HG03442 (cell line): Measurements from ENCODE around the gene ZNF428.
A peak's percentile ranks its signal among the peaks of the same experiment; 100 is the strongest.
"Not testable (repeated sequence)": the region's sequence is repeated elsewhere in the genome, so short reads cannot be mapped to it uniquely, and the experiment has no call there.

Source experiments
- ATAC-seq: cut with Tn5 transposase; IDR thresholded peaks from one replicate; pipeline ENCODE4 v1.9.1; 2021; ENCODE audit warnings: mild to moderate bottlenecking, moderate library complexity; ENCODE audit not compliant: unreplicated experiment

ZNF428 gene

GRCh38 chr19:43620061-43621001 is 902 bp upstream of the ZNF428 start:
- ATAC-seq: no peak

- ATAC-seq: peak; percentile 26
These were observed 538 bp downstream of the ZNF428 start for GRCh38 chr19:43618921-43619261.

GRCh38 chr19:43616954-43617353 is 2.5 kb downstream of the ZNF428 start:
- no peak for ATAC-seq

GRCh38 chr19:43616306-43616705 is 3.1 kb downstream of the ZNF428 start:
- ATAC-seq: no peak

- ATAC-seq: no peak
These were observed 7.1 kb downstream of the ZNF428 start for GRCh38 chr19:43612374-43612773.

- ATAC-seq: no peak
These were observed 7.6 kb downstream of the ZNF428 start, which contains the start of gene SRRM5 for GRCh38 chr19:43611788-43612187. SRRM5 (plus strand) TSS chr19:43612088; CDS start chr19:43612122, 34 bp downstream.

GRCh38 chr19:43610493-43610892 is 8.9 kb downstream of the ZNF428 start:
- no peak for ATAC-seq

GRCh38 chr19:43609872-43610271 is 9.6 kb downstream of the ZNF428 start:
- no peak for ATAC-seq

GRCh38 chr19:43607238-43608205 is 11.9 kb downstream of the ZNF428 start:
- no peak for ATAC-seq

- no peak for ATAC-seq
These were observed 12.7 kb downstream of the ZNF428 start for GRCh38 chr19:43606569-43607229.

GRCh38 chr19:43605875-43606568 is 13.4 kb downstream of the ZNF428 start:
- ATAC-seq: no peak

- ATAC-seq: not testable (repeated sequence)
These were observed 19.1 kb downstream of the ZNF428 start for GRCh38 chr19:43600326-43600725.

GRCh38 chr19:43599635-43600295 is 19.7 kb downstream of the ZNF428 start:
- ATAC-seq: no peak

GRCh38 chr19:43598445-43599240 is 20.8 kb downstream of the ZNF428 start:
- no peak for ATAC-seq

GRCh38 chr19:43597876-43598275 is 21.6 kb downstream of the ZNF428 start:
- no peak for ATAC-seq

GRCh38 chr19:43596842-43597461 is 22.5 kb downstream of the ZNF428 start:
- ATAC-seq: no peak

GRCh38 chr19:43595999-43596841 is 23.2 kb downstream of the ZNF428 start, which contains the start of the genes IRGQ and ZNF576:
IRGQ (minus strand) TSS chr19:43596134; CDS start chr19:43595338, 796 bp downstream.
ZNF576 (plus strand) TSS chr19:43596595; CDS start chr19:43597109, 514 bp downstream.
- peak; percentile 85 for ATAC-seq
